Effector memory CD4-positive, alpha-beta T cell (primary cell): Measurements from ENCODE around the gene KNDC1.

ENCODE experiments used
- DNase-seq, 3 donors: peaks; one replicate each; pipeline ENCODE4 v3.0.0-alpha.2; 2020
- H3K27ac ChIP-seq: 2 replicates; pipeline ENCODE4 v1.7.0; 2013; ENCODE audit warnings: mild to moderate bottlenecking, low read length, moderate library complexity; ENCODE audit not compliant: insufficient read depth, poor library complexity, severe bottlenecking
- H3K27me3 ChIP-seq: replicated peaks from 2 replicates; pipeline ENCODE4 v1.7.0; 2013; ENCODE audit warnings: mild to moderate bottlenecking, low read length; ENCODE audit not compliant: insufficient read depth, control insufficient read depth, poor library complexity, severe bottlenecking
- H3K36me3 ChIP-seq: 2 replicates; pipeline ENCODE4 v1.7.0; 2013; ENCODE audit warnings: mild to moderate bottlenecking, low read length, moderate library complexity; ENCODE audit not compliant: control insufficient read depth, insufficient read depth
- H3K4me1 ChIP-seq: 2 replicates; pipeline ENCODE4 v1.7.0; 2013; ENCODE audit warnings: low read length, mild to moderate bottlenecking; ENCODE audit not compliant: control insufficient read depth, insufficient read depth, poor library complexity, severe bottlenecking
- H3K4me3 ChIP-seq: 2 replicates; pipeline ENCODE4 v1.7.0; 2013; ENCODE audit warnings: low read length, low read depth, mild to moderate bottlenecking; ENCODE audit not compliant: insufficient read depth, poor library complexity, severe bottlenecking
- H3K9me3 ChIP-seq: 2 replicates; pipeline ENCODE4 v1.7.0; 2013; ENCODE audit warnings: mild to moderate bottlenecking, low read length, moderate library complexity; ENCODE audit not compliant: control insufficient read depth

The KNDC1 gene

GRCh38 chr10:133207041-133207600 is 47.1 kb downstream of the KNDC1 start:
- H3K4me3 ChIP-seq, result no peak overlapping the region
- no peak for DNase-seq
- H3K36me3 ChIP-seq, result no peaks in the 10 kb centered on the region
- H3K27ac ChIP-seq, result no peak overlapping the region
- peaks cover 11% of the 10 kb centered on the region for H3K4me1 ChIP-seq
- H3K9me3 ChIP-seq, result no peaks in the 10 kb centered on the region
- no peaks in the 10 kb centered on the region for H3K27me3 ChIP-seq

GRCh38 chr10:133207627-133208026 is 47.6 kb downstream of the KNDC1 start:
- Histone ChIP-seq H3K4me3 (no peak overlapping the region), H3K36me3 (no peaks in the 10 kb centered on the region), H3K27me3 (no peaks in the 10 kb centered on the region), H3K27ac (no peak overlapping the region), H3K4me1 (peaks cover 11% of the 10 kb centered on the region), H3K9me3 (no peaks in the 10 kb centered on the region)
- no peak for DNase-seq

- no peaks in the 10 kb centered on the region for H3K27me3 ChIP-seq
- no peaks in the 10 kb centered on the region for H3K36me3 ChIP-seq
- peaks cover 11% of the 10 kb centered on the region for H3K4me1 ChIP-seq
- H3K4me3 ChIP-seq, result no peak overlapping the region
- H3K9me3 ChIP-seq, result no peaks in the 10 kb centered on the region
- no peak overlapping the region for H3K27ac ChIP-seq
- DNase-seq, result no peak
These were observed 48.4 kb downstream of the KNDC1 start for GRCh38 chr10:133208466-133208865.

GRCh38 chr10:133209117-133209516 is 49.1 kb downstream of the KNDC1 start:
- no peak overlapping the region for H3K27ac ChIP-seq
- H3K4me1 ChIP-seq, result peaks cover 11% of the 10 kb centered on the region
- DNase-seq, result no peak
- no peak overlapping the region for H3K4me3 ChIP-seq
- H3K36me3 ChIP-seq, result no peaks in the 10 kb centered on the region
- no peaks in the 10 kb centered on the region for H3K9me3 ChIP-seq
- no peaks in the 10 kb centered on the region for H3K27me3 ChIP-seq

GRCh38 chr10:133209641-133210040 is 49.6 kb downstream of the KNDC1 start:
- H3K27me3 ChIP-seq, result no peaks in the 10 kb centered on the region
- H3K4me1 ChIP-seq, result peaks cover 11% of the 10 kb centered on the region
- no peaks in the 10 kb centered on the region for H3K36me3 ChIP-seq
- H3K27ac ChIP-seq, result no peak overlapping the region
- H3K4me3 ChIP-seq, result no peak overlapping the region
- no peaks in the 10 kb centered on the region for H3K9me3 ChIP-seq
- DNase-seq, result no peak

GRCh38 chr10:133210398-133211140 is 50.5 kb downstream of the KNDC1 start:
- peaks cover 11% of the 10 kb centered on the region for H3K4me1 ChIP-seq
- no peak for DNase-seq
- no peaks in the 10 kb centered on the region for H3K9me3 ChIP-seq
- no peak overlapping the region for H3K4me3 ChIP-seq
- no peaks in the 10 kb centered on the region for H3K27me3 ChIP-seq
- H3K27ac ChIP-seq, result no peak overlapping the region
- no peaks in the 10 kb centered on the region for H3K36me3 ChIP-seq

- Histone ChIP-seq H3K27ac (no peak overlapping the region), H3K9me3 (no peaks in the 10 kb centered on the region), H3K4me1 (peaks cover 11% of the 10 kb centered on the region), H3K27me3 (no peaks in the 10 kb centered on the region), H3K36me3 (no peaks in the 10 kb centered on the region), H3K4me3 (no peak overlapping the region)
- DNase-seq, result no peak
These were observed 51.3 kb downstream of the KNDC1 start for GRCh38 chr10:133211141-133211830.

GRCh38 chr10:133211959-133212852 is 52.2 kb downstream of the KNDC1 start:
- Histone ChIP-seq H3K9me3 (no peaks in the 10 kb centered on the region), H3K36me3 (no peaks in the 10 kb centered on the region), H3K4me3 (no peak overlapping the region), H3K27ac (no peak overlapping the region), H3K27me3 (no peaks in the 10 kb centered on the region), H3K4me1 (peaks cover 11% of the 10 kb centered on the region)
- DNase-seq, result no peak

- no peaks in the 10 kb centered on the region for H3K36me3 ChIP-seq
- no peak overlapping the region for H3K4me3 ChIP-seq
- no peaks in the 10 kb centered on the region for H3K27me3 ChIP-seq
- no peak for DNase-seq
- peaks cover 11% of the 10 kb centered on the region for H3K4me1 ChIP-seq
- H3K9me3 ChIP-seq, result no peaks in the 10 kb centered on the region
- H3K27ac ChIP-seq, result no peak overlapping the region
These were observed 53.0 kb downstream of the KNDC1 start for GRCh38 chr10:133212853-133213494.
